NCI-H2107 (cell line): ENCODE measurements around the gene TMEM244.
"Not testable (repeated sequence)": the region's sequence is repeated elsewhere in the genome, so short reads cannot be mapped to it uniquely, and the experiment has no call there.

Experiments
- DNase-seq: peaks from one replicate; lab custom pipeline; 2025; lab: John Stamatoyannopoulos, UW

The TMEM244 gene

GRCh38 chr6:129866688-129867087 is 5.6 kb upstream of the TMEM244 start:
- no peak for DNase-seq

- no peak for DNase-seq
Measured at GRCh38 chr6:129866256-129866655, 5.1 kb upstream of the TMEM244 start.

- DNase-seq = no peak
Measured at GRCh38 chr6:129865013-129865412, 3.9 kb upstream of the TMEM244 start.

GRCh38 chr6:129863664-129864063 is 2.5 kb upstream of the TMEM244 start:
- DNase-seq = no peak

GRCh38 chr6:129859524-129859923 is 1.6 kb downstream of the TMEM244 start:
- DNase-seq = no peak

GRCh38 chr6:129857838-129858237 is 3.3 kb downstream of the TMEM244 start:
- no peak for DNase-seq

- no peak for DNase-seq
Measured at GRCh38 chr6:129853996-129854711, 7.0 kb downstream of the TMEM244 start.

DNA sequence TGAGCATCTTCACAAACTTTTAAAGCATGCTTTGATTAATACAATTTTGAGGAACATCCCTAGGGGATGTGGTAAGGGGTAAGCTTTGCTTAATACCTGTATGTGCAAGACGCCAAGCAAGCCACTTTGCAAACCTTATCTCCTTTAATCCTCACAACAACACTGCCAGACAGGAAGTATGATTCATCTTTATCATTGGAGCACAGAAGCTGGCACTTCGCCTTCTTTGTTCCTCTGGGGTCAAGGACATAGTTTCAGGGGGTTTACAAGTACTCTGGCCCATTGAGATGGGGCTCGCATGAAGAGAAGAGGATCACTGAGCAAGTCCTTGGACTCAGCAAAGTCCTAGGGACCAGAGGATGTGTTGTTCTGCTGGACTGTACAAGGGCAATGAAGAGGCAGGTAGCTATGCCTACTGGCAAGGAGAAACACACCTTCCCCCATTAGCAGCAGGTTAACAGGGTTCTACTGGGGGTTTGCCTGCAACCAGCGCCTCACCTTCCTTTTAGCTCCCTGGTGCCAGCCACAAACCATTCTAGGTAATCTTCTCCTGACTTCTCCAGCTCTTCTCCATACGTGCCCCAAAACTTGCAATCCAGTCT is 8.8 kb downstream of the TMEM244 start:
- no peak for DNase-seq

DNA sequence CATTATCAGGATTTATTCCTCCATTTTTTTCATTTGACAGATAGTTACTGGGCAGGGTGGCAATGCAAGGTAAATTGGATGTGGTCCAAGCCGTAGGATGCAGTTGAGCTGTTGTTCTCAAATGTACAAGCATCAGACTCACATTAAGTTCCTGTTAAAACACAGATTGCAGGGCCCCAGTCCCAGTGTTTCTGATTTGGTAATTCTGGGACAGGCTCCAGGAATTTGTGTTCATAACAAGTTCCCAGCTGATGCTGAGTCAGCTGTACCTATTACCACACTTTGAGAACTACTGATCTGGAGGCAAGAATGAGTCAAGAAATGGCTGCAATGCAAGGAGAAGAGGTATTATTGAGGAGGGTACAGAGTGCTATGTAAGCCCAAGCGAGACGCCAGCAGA is 11.7 kb downstream of the TMEM244 start:
- DNase-seq = no peak

- no peak for DNase-seq
Measured at GRCh38 chr6:129846761-129847160, 14.4 kb downstream of the TMEM244 start.

GRCh38 chr6:129845696-129846095 is 15.4 kb downstream of the TMEM244 start:
- DNase-seq = no peak

DNA sequence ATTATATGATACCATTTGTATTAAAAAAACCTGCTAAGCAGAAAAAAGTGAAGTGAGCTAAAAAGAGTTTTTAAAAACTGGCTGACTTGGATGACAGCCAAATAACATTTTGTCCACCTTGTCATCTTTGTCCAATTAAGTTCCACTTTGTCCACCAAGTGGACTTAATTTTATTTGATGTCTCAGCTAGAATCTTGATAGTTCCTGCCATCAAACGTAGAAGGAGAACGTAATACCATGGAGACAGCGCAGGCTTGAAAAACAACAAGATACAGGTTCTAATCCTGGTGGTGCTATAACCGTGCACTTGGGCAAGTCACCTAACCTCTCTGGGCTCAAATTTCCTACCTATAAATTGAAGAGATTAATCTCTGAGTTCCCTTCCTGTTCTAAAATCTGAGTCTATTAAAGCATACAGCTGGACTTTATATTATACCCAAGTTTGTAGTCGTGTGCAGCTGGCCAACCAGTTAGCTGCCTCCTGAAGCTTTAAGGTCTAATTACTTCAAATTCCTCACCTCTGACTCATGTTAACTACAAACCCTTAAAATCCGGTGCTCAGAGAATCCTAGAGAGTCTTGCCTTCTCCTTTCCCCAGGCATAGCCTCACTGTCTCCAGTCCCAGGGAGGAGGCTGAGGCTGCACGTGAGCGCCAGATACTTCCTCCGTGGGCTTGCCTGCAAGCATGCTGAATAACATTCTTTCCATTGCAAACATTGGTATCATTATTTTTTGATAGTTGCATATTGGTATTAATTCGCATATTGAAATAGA is 16.8 kb downstream of the TMEM244 start:
- no peak for DNase-seq

DNA sequence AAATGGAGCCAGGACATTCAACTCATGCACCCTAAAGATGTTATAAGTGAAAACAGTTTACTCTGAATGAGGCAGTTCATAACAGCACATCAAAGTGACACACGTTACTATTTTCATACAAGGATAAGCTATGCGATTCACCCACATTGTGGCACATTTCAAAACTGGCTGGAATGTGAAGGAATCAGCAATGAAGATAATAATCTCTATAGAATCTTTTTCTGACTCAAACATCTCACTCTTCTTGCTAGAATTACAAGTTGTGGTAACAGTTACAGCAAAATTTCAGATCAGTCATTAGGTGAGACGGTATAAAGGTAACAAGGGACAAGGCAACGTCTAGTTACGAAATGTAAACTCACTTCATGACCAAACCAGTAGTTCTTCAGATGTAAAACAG is 17.5 kb downstream of the TMEM244 start:
- DNase-seq = no peak

DNA sequence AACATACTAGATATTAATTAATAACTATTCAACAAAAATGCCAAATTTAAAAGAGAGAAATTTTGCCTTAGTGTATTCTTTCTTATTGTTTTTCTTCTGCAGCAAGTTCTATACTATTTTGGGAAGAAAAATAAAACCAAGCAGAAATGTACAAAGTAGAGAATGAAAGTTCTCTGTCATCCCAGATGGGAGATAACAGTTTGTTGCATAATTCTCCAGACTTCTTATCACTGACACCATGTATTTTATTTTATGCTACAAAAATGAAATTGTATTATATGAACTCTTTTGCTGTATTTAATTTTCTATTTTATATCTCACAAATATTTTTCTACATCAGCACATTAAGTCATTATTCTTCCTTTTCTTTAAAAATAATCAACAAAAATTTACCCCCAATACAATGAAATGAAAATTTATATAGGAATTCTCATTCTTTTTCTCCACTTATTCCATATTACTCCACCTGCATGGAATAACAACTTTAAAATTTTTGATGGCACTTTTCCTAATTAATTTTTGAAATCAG is 18.2 kb downstream of the TMEM244 start:
- no peak for DNase-seq

DNA sequence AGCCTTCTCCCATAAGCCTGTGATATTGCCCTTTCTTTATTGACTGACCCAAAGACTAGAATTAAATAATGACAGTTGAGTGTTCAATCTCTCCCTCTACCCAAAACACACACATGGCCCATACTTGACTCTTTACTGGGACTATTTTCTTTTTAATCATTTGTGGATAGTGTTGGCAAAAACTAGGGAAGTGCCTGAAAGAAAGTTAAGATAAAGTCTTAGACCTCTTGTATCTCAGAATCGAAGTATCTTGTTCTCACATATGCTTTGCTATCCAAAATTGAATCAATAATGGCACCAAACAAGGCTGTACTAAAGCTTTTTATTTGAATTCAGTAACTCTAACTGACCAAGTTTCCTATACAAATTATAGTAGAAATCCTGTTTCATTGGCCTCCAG is 19.0 kb downstream of the TMEM244 start:
- DNase-seq = no peak

DNA sequence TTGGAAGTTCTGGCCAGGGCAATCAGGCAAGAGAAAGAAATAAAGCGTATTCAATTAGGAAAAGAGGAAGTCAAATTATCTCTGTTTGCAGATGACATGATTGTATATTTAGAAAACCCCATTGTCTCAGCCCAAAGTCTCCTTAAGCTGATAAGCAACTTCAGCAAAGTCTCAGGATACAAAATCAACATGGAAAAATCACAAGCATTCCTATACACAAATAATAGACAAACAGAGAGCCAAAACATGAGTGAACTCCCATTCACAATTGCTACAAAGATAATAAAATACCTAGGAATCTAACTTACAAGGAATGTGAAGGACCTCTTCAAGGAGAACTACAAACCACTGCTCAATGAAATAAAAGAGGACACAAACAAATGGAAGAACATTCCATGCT is 21.6 kb downstream of the TMEM244 start:
- DNase-seq = not testable (repeated sequence)

- no peak for DNase-seq
Measured at GRCh38 chr6:129835691-129836090, 25.4 kb downstream of the TMEM244 start.

GRCh38 chr6:129832299-129832698 is 28.8 kb downstream of the TMEM244 start:
- no peak for DNase-seq

DNA sequence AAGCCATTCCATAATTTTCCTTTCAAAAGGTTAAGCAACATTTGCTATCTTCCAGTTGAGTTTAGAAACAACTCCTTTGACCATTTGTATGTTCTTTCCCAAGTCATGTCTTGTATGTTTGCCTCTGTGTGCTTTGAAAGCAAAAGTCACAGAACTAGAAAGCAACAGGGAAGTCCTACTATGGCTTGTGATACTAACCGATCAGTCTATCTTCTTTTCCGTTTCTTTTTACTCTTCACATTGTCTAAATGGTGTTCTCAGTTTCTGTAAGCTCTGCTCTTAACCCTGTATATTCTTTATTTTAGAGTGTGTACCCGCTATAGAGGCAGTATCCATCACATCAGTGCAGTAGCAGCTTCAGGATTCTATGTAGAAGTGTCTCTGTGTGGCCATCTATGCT is 32.9 kb downstream of the TMEM244 start:
- no peak for DNase-seq

DNA sequence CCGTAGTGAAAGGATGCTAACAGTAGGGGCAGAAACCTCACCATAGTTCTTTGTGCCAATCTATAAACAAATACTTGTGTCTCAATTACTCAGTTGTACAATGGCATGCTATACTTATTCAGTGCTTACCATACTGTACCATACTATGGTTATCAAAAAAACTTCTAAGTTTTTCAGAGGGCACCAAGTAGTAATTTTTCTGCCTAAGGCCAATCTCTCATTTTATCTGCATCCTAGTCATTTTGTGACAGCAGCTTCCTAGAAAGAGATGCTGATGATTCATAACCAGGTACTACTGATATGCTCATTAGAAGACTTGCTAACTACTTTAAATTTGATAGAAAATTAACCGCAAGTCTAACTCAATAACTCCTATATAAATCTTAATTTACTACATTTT is 42.9 kb downstream of the TMEM244 start:
- DNase-seq = no peak

DNA sequence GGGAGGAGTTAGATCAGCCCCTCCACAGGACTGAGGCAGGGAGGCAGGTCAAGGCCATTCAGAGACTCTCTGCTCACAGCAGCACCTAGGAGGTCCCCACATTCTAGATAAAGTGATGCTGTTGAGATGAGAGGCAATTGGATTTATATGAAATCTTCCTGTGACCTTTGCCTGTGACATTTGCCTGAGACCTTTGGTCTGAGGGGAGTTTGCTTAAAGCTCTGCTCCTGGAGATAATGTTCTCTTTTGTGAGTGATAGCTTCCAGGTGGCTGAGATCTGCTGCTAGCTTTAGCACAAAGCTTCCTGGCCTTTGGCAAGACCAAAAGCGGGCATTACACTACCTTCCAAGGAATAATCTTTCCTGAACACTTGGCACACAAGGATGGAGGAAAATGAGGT is 43.3 kb downstream of the TMEM244 start:
- DNase-seq = no peak

- DNase-seq = no peak
Measured at GRCh38 chr6:129817332-129817731, 43.8 kb downstream of the TMEM244 start.
